ENCODE results near the gene PILRA. TPM values are rescaled to one million over a fixed set of nuclear protein-coding genes. Genes with fewer than 3 reads are reported as not detected.

Gene PILRA
- total and polyA plus RNA-seq, 2 experiments from 2014 or later, result 0.38 to 5.3 TPM

- Histone ChIP-seq H3K4me1 (ENCODE audit: insufficient read depth) (peaks cover 29% of the 10 kb centered on the region; the same call in 1 of the 2 replicates), H2AFZ (no peak overlapping the region), H3K27me3 (ENCODE audit: insufficient read depth) (peaks cover 2% of the 10 kb centered on the region), H4K20me1 (replicated peaks; ENCODE audit: insufficient read depth) (peaks cover 3% of the 10 kb centered on the region; the same call in 1 of the 2 replicates), H3K79me2 (replicated peaks; ENCODE audit: insufficient read depth) (peaks cover 44% of the 10 kb centered on the region), H3F3A (replicated peaks; ENCODE audit: low read depth) (peaks cover 39% of the 10 kb centered on the region), H3K4me2 (peak overlapping the region; percentile 79; the same call in 1 of the 2 replicates), H3K4me3 (peak overlapping the region; percentile 67; the same call in 1 of the 2 replicates), H3K36me3 (ENCODE audit: insufficient read depth) (peaks cover 9% of the 10 kb centered on the region; the same call in 1 of the 2 replicates), H3K9me2 (ENCODE audit: insufficient read depth) (no peaks in the 10 kb centered on the region), H3K27ac (ENCODE audit: low read depth) (peak overlapping the region; percentile 81)
- TF ChIP-seq CTCF (conservative IDR thresholded peaks at IDR 0.05; ENCODE audit: low read depth in 2 of 2) (no peak), EZH2phosphoT487 (IDR thresholded peaks at IDR 0.05; ENCODE audit: unreplicated experiment) (no peak), NANOG (IDR thresholded peaks at IDR 0.05; ENCODE audit: borderline replicate concordance) (no peak), CREB1 (CRISPR knock-in tag; IDR thresholded peaks at IDR 0.05; ENCODE audit: low read depth) (no peak), STAT1 (IDR thresholded peaks at IDR 0.05; ENCODE audit: unreplicated experiment) (no peak), ZNF114 (CRISPR knock-in tag; IDR thresholded peaks at IDR 0.05) (no peak), POLR2AphosphoS5 (IDR thresholded peaks at IDR 0.05; ENCODE audit: low read depth) (no peak)
- DNase-seq (ENCODE audit: low spot score), result no peak
- peaks cover 17% of the 10 kb centered on the region for H3K9me3 Mint-ChIP-seq
- ATAC-seq, result no peak
- H3K4me3 Mint-ChIP-seq, result peak overlapping the region; percentile 93
- H3K27ac Mint-ChIP-seq, result no peak overlapping the region
- peaks cover 48% of the 10 kb centered on the region for H3K4me1 Mint-ChIP-seq
- H3K27me3 Mint-ChIP-seq (ENCODE audit: insufficient read depth, low read depth, poor library complexity), result peaks cover 43% of the 10 kb centered on the region
- H3K36me3 Mint-ChIP-seq (ENCODE audit: low read depth), result peaks cover 59% of the 10 kb centered on the region
Measured at GRCh38 chr7:100432621-100433275, 59.5 kb downstream of the PILRA start.

GRCh38 chr7:100433276-100433591, 59.9 kb downstream of the PILRA start:
- H3K4me1 Mint-ChIP-seq, result peaks cover 48% of the 10 kb centered on the region
- peaks cover 44% of the 10 kb centered on the region for H3K79me2 ChIP-seq (replicated peaks; ENCODE audit: insufficient read depth)
- peaks cover 9% of the 10 kb centered on the region; the same call in 1 of the 2 replicates for H3K36me3 ChIP-seq (ENCODE audit: insufficient read depth)

More at GRCh38 chr7:100433276-100433591, 59.9 kb downstream of the PILRA start:
- peaks cover 56% of the 10 kb centered on the region for H3K36me3 Mint-ChIP-seq (ENCODE audit: low read depth)
- Histone ChIP-seq H3K4me2 (0 out of 2 replicates have a peak overlapping the region, but pooled peaks have one; percentile 79), H3K9me2 (ENCODE audit: insufficient read depth) (no peaks in the 10 kb centered on the region), H2AFZ (no peak overlapping the region), H3F3A (replicated peaks; ENCODE audit: low read depth) (peaks cover 39% of the 10 kb centered on the region), H3K4me1 (ENCODE audit: insufficient read depth) (peaks cover 29% of the 10 kb centered on the region; the same call in 1 of the 2 replicates), H3K4me3 (no peak overlapping the region), H3K27ac (ENCODE audit: low read depth) (peak overlapping the region; percentile 83; the same call in 1 of the 2 replicates), H4K20me1 (replicated peaks; ENCODE audit: insufficient read depth) (peaks cover 3% of the 10 kb centered on the region; the same call in 1 of the 2 replicates), H3K27me3 (ENCODE audit: insufficient read depth) (no peaks in the 10 kb centered on the region)
- H3K27me3 Mint-ChIP-seq (ENCODE audit: insufficient read depth, low read depth, poor library complexity), result peaks cover 38% of the 10 kb centered on the region
- H3K9me3 Mint-ChIP-seq, result peaks cover 12% of the 10 kb centered on the region
- DNase-seq (ENCODE audit: low spot score), result no peak
- TF ChIP-seq ZNF331 (CRISPR knock-in tag; IDR thresholded peaks at IDR 0.05; ENCODE audit: low read depth), result no peak
- no peak for TF ChIP-seq ETS1 (IDR thresholded peaks at IDR 0.05)
- no peak for TF ChIP-seq REST (IDR thresholded peaks at IDR 0.05; ENCODE audit: unreplicated experiment)
- no peak for TF ChIP-seq EZH2phosphoT487 (IDR thresholded peaks at IDR 0.05; ENCODE audit: unreplicated experiment)
- 0 out of 2 replicates have a peak overlapping the region, but pooled peaks have one; percentile 61 for H3K27ac Mint-ChIP-seq
- H3K4me3 Mint-ChIP-seq, result peak overlapping the region; percentile 93; the same call in 2 of the 3 replicates
- no peak for ATAC-seq
